Osteocyte (in vitro differentiated cells): ENCODE measurements around the gene EBNA1BP2. TPM values are rescaled to one million over a fixed set of nuclear protein-coding genes. Genes with fewer than 3 reads are reported as not detected.

Experiments used
- DNase-seq: peaks from one replicate; pipeline ENCODE4 v3.0.0; 2021; ENCODE audit warnings: mixed read lengths; ENCODE audit not compliant: unreplicated experiment; ENCODE audit errors: extremely low spot score
- H3K27ac Mint-ChIP-seq: one replicate; pipeline ENCODE4 v1.8.0; 2021; ENCODE audit warnings: mild to moderate bottlenecking, mixed read lengths; ENCODE audit not compliant: unreplicated experiment
- H3K27me3 Mint-ChIP-seq: one replicate; pipeline ENCODE4 v1.8.0; 2021; ENCODE audit warnings: mixed read lengths; ENCODE audit not compliant: unreplicated experiment
- H3K36me3 Mint-ChIP-seq: one replicate; pipeline ENCODE4 v1.8.0; 2021; ENCODE audit warnings: mixed read lengths; ENCODE audit not compliant: unreplicated experiment
- H3K4me1 Mint-ChIP-seq: one replicate; pipeline ENCODE4 v1.8.0; 2021; ENCODE audit warnings: mixed read lengths; ENCODE audit not compliant: unreplicated experiment
- H3K4me3 Mint-ChIP-seq: one replicate; pipeline ENCODE4 v1.8.0; 2021; ENCODE audit warnings: mild to moderate bottlenecking, moderate library complexity, mixed read lengths; ENCODE audit not compliant: unreplicated experiment
- H3K9me3 Mint-ChIP-seq: one replicate; pipeline ENCODE4 v1.8.0; 2021; ENCODE audit warnings: mixed read lengths; ENCODE audit not compliant: unreplicated experiment
- CTCF ChIP-seq: fragments of 200-600 bp; sonication (generic); IDR thresholded peaks from 2 replicates; pipeline ENCODE4 v1.5.0; 2021; ENCODE audit warnings: antibody characterized with exemption, mild to moderate bottlenecking, moderate library complexity
- total RNA-seq: library from RNA; stranded (reverse); gene quantifications from 2 replicates; pipeline ENCODE4 v1.2.1, GENCODE V29; 2021

The EBNA1BP2 gene
- total RNA-seq, 1 donor from 2014 or later: 38.3 TPM

- peak overlapping the region; percentile 8 for H3K27ac Mint-ChIP-seq
- H3K9me3 Mint-ChIP-seq: peaks cover 3% of the 10 kb centered on the region
- H3K4me3 Mint-ChIP-seq: no peak overlapping the region
- H3K36me3 Mint-ChIP-seq: no peaks in the 10 kb centered on the region
- no peak for DNase-seq
- no peak for TF ChIP-seq CTCF
- peaks cover 39% of the 10 kb centered on the region for H3K4me1 Mint-ChIP-seq
- no peaks in the 10 kb centered on the region for H3K27me3 Mint-ChIP-seq
Observed at GRCh38 chr1:43204394-43204793, 32.3 kb upstream of the EBNA1BP2 start.

GRCh38 chr1:43203859-43204258, 31.8 kb upstream of the EBNA1BP2 start:
- Mint-ChIP-seq H3K27me3 (no peaks in the 10 kb centered on the region), H3K36me3 (no peaks in the 10 kb centered on the region), H3K27ac (no peak overlapping the region), H3K4me3 (no peak overlapping the region), H3K4me1 (peaks cover 39% of the 10 kb centered on the region), H3K9me3 (peaks cover 3% of the 10 kb centered on the region)
- no peak for DNase-seq
- no peak for TF ChIP-seq CTCF

- H3K27me3 Mint-ChIP-seq: no peaks in the 10 kb centered on the region
- DNase-seq: no peak
- peaks cover 2% of the 10 kb centered on the region for H3K36me3 Mint-ChIP-seq
- H3K27ac Mint-ChIP-seq: no peak overlapping the region
- H3K4me3 Mint-ChIP-seq: no peak overlapping the region
- peaks cover 7% of the 10 kb centered on the region for H3K9me3 Mint-ChIP-seq
- no peak for TF ChIP-seq CTCF
- H3K4me1 Mint-ChIP-seq: peaks cover 7% of the 10 kb centered on the region
Observed at GRCh38 chr1:43199093-43199726, 27.1 kb upstream of the EBNA1BP2 start.

- no peaks in the 10 kb centered on the region for H3K27me3 Mint-ChIP-seq
- H3K36me3 Mint-ChIP-seq: peaks cover 2% of the 10 kb centered on the region
- H3K9me3 Mint-ChIP-seq: peaks cover 7% of the 10 kb centered on the region
- peaks cover 5% of the 10 kb centered on the region for H3K4me1 Mint-ChIP-seq
- DNase-seq: no peak
- no peak for TF ChIP-seq CTCF
- H3K27ac Mint-ChIP-seq: no peak overlapping the region
- no peak overlapping the region for H3K4me3 Mint-ChIP-seq
Observed at GRCh38 chr1:43197343-43198127, 25.4 kb upstream of the EBNA1BP2 start.

GRCh38 chr1:43194509-43194908, 22.4 kb upstream of the EBNA1BP2 start:
- peaks cover 6% of the 10 kb centered on the region for H3K36me3 Mint-ChIP-seq
- DNase-seq: no peak
- TF ChIP-seq CTCF: no peak

More at GRCh38 chr1:43194509-43194908, 22.4 kb upstream of the EBNA1BP2 start:
- no peak overlapping the region for H3K4me3 Mint-ChIP-seq
- peaks cover 5% of the 10 kb centered on the region for H3K4me1 Mint-ChIP-seq
- no peak overlapping the region for H3K27ac Mint-ChIP-seq
- H3K9me3 Mint-ChIP-seq: peaks cover 19% of the 10 kb centered on the region
- no peaks in the 10 kb centered on the region for H3K27me3 Mint-ChIP-seq
